Measurements from ENCODE around the gene RASGRF1.

- TF ChIP-seq MAZ (CRISPR knock-in tag; conservative IDR thresholded peaks at IDR 0.05 in 1 of 2, IDR thresholded peaks at IDR 0.05 in 1 of 2), result no peak
- no peak for TF ChIP-seq CTCF (IDR thresholded peaks at IDR 0.05 in 2 of 3, conservative IDR thresholded peaks at IDR 0.05 in 1 of 3; ENCODE audit: insufficient read depth in 2 of 3, low read depth in 1 of 3, low read length in 3 of 3)
- no peak for TF ChIP-seq MXI1 (IDR thresholded peaks at IDR 0.05; ENCODE audit: low read depth, low read length)
- TF ChIP-seq FOXA1 (IDR thresholded peaks at IDR 0.05; ENCODE audit: borderline replicate concordance), result no peak
- TF ChIP-seq ZNF589 (CRISPR knock-in tag; IDR thresholded peaks at IDR 0.05; ENCODE audit: low read depth), result no peak
- no peak for TF ChIP-seq ZNF274 (IDR thresholded peaks at IDR 0.05; ENCODE audit: borderline replicate concordance, low read depth, low read length)
Observed at GRCh38 chr15:79031201-79031600, 59.4 kb downstream of the RASGRF1 start.
